GM18520 (cell line): ENCODE data around the gene SMAD1.
"Not testable (repeated sequence)": the region's sequence is repeated elsewhere in the genome, so short reads cannot be mapped to it uniquely, and the experiment has no call there.

ENCODE experiments used
- ATAC-seq: cut with Tn5 transposase; IDR thresholded peaks from one replicate; pipeline ENCODE4 v1.9.1; 2021; ENCODE audit not compliant: unreplicated experiment

Gene SMAD1

GRCh38 chr4:145525291-145525740, 43.7 kb downstream of the SMAD1 start:
- no peak for ATAC-seq

GRCh38 chr4:145527773-145528172, 46.1 kb downstream of the SMAD1 start:
- ATAC-seq: no peak

GRCh38 chr4:145528601-145529000, 46.9 kb downstream of the SMAD1 start:
- no peak for ATAC-seq

- ATAC-seq: no peak
These were observed 48.5 kb downstream of the SMAD1 start for GRCh38 chr4:145530189-145530588.

GRCh38 chr4:145530662-145531061, 49.0 kb downstream of the SMAD1 start:
- no peak for ATAC-seq

- ATAC-seq: no peak
These were observed 49.6 kb downstream of the SMAD1 start for GRCh38 chr4:145531223-145531622.

- no peak for ATAC-seq
These were observed 50.2 kb downstream of the SMAD1 start for GRCh38 chr4:145531859-145532258.

GRCh38 chr4:145533001-145533400, 51.3 kb downstream of the SMAD1 start:
- ATAC-seq: no peak

GRCh38 chr4:145533415-145533814, 51.8 kb downstream of the SMAD1 start:
- not testable (repeated sequence) for ATAC-seq

GRCh38 chr4:145533961-145534360, 52.3 kb downstream of the SMAD1 start:
- no peak for ATAC-seq

GRCh38 chr4:145535202-145535601, 53.5 kb downstream of the SMAD1 start:
- no peak for ATAC-seq

GRCh38 chr4:145536044-145536443, 54.4 kb downstream of the SMAD1 start:
- no peak for ATAC-seq

GRCh38 chr4:145538596-145538995, 56.9 kb downstream of the SMAD1 start:
- no peak for ATAC-seq

GRCh38 chr4:145539671-145540070, 58.0 kb downstream of the SMAD1 start:
- ATAC-seq: no peak

- no peak for ATAC-seq
These were observed 58.6 kb downstream of the SMAD1 start for GRCh38 chr4:145540235-145540634.

- ATAC-seq: no peak
These were observed 59.7 kb downstream of the SMAD1 start for GRCh38 chr4:145541346-145541745.

GRCh38 chr4:145545031-145545430, 63.4 kb downstream of the SMAD1 start:
- no peak for ATAC-seq

GRCh38 chr4:145545538-145546174, 64.0 kb downstream of the SMAD1 start:
- ATAC-seq: no peak

- ATAC-seq: no peak
These were observed 64.7 kb downstream of the SMAD1 start for GRCh38 chr4:145546175-145546915.

GRCh38 chr4:145551660-145552059, 70.0 kb downstream of the SMAD1 start:
- no peak for ATAC-seq

GRCh38 chr4:145552181-145552822, 70.6 kb downstream of the SMAD1 start:
- peak; percentile 51 for ATAC-seq

GRCh38 chr4:145553375-145553774, 71.7 kb downstream of the SMAD1 start:
- no peak for ATAC-seq
